ENCODE measurements around the gene CHST11.

DNA sequence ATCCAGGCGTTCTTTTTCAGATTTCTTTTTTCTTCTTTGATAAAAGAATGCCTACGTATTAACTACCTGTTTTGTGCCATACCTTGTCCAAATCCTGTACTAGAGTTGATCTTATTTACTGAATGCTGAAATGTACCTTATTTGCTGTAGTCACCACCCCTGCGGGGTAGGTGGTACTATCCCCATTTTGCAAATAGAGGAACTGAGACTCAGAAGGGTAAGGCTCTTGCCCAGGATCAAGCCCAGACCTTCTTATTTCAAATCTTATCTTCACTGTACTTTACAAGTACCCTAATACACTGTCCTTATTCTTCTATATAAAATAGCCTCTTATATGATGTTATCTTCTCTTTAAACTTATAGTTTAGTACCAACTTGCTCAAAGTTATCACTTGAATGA lies 294.8 kb downstream of the CHST11 start:
- TF ChIP-seq, protein P1, sequence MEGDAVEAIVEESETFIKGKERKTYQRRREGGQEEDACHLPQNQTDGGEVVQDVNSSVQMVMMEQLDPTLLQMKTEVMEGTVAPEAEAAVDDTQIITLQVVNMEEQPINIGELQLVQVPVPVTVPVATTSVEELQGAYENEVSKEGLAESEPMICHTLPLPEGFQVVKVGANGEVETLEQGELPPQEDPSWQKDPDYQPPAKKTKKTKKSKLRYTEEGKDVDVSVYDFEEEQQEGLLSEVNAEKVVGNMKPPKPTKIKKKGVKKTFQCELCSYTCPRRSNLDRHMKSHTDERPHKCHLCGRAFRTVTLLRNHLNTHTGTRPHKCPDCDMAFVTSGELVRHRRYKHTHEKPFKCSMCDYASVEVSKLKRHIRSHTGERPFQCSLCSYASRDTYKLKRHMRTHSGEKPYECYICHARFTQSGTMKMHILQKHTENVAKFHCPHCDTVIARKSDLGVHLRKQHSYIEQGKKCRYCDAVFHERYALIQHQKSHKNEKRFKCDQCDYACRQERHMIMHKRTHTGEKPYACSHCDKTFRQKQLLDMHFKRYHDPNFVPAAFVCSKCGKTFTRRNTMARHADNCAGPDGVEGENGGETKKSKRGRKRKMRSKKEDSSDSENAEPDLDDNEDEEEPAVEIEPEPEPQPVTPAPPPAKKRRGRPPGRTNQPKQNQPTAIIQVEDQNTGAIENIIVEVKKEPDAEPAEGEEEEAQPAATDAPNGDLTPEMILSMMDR (IDR thresholded peaks at IDR 0.05 in 8 of 11, conservative IDR thresholded peaks at IDR 0.05 in 3 of 11), result no peak
- TF ChIP-seq POLR2A (IDR thresholded peaks at IDR 0.05), result no peak

Data from spleen (tissue), 7 donors.